MG63 (cell line): ENCODE measurements around the gene MYMX. TPM values are rescaled to one million over a fixed set of nuclear protein-coding genes. Genes with fewer than 3 reads are reported as not detected.

Experiments
- DNase-seq: peaks from one replicate; pipeline ENCODE4 v3.0.0-alpha.2; 2020
- H3K27me3 ChIP-seq: fragments of 250-450 bp; sonication (Bioruptor Pico); 2 replicates; pipeline ENCODE4 v1.5.1; 2020; ENCODE audit warnings: mild to moderate bottlenecking, moderate library complexity
- H3K36me3 ChIP-seq: fragments of 250-450 bp; sonication (Bioruptor Pico); 2 replicates; pipeline ENCODE4 v1.5.1; 2020; ENCODE audit warnings: mild to moderate bottlenecking, moderate library complexity
- H3K4me3 ChIP-seq: fragments of 250-450 bp; sonication (Bioruptor Pico); 2 replicates; pipeline ENCODE4 v1.5.1; 2020; ENCODE audit warnings: mild to moderate bottlenecking, moderate library complexity
- H3K9me3 ChIP-seq: fragments of 250-450 bp; sonication (Bioruptor Pico); 2 replicates; pipeline ENCODE4 v1.5.1; 2020; ENCODE audit warnings: mild to moderate bottlenecking, moderate library complexity
- total RNA-seq: library from RNA; depleted of rRNA; stranded (reverse); fragments of >200 nt; shearing (Covaris generic); gene quantifications from 2 replicates; pipeline ENCODE4 v1.2.3, GENCODE V29; 2014; ENCODE audit warnings: low replicate concordance

The MYMX gene
- total RNA-seq, 1 experiment from 2014 or later = not detected

- Histone ChIP-seq H3K36me3 (no peaks in the 10 kb centered on the region), H3K27me3 (no peaks in the 10 kb centered on the region), H3K4me3 (no peak overlapping the region), H3K9me3 (no peaks in the 10 kb centered on the region)
- DNase-seq = no peak
Measured at GRCh38 chr6:44202972-44203750, 13.6 kb upstream of the MYMX start.

- Histone ChIP-seq H3K9me3 (no peaks in the 10 kb centered on the region), H3K36me3 (no peaks in the 10 kb centered on the region), H3K4me3 (no peak overlapping the region), H3K27me3 (no peaks in the 10 kb centered on the region)
- DNase-seq = no peak
Measured at GRCh38 chr6:44203955-44204354, 12.8 kb upstream of the MYMX start.

- no peak for DNase-seq
- Histone ChIP-seq H3K9me3 (no peaks in the 10 kb centered on the region), H3K4me3 (no peak overlapping the region), H3K27me3 (no peaks in the 10 kb centered on the region), H3K36me3 (no peaks in the 10 kb centered on the region)
Measured at GRCh38 chr6:44207966-44208365, 8.8 kb upstream of the MYMX start.

DNA sequence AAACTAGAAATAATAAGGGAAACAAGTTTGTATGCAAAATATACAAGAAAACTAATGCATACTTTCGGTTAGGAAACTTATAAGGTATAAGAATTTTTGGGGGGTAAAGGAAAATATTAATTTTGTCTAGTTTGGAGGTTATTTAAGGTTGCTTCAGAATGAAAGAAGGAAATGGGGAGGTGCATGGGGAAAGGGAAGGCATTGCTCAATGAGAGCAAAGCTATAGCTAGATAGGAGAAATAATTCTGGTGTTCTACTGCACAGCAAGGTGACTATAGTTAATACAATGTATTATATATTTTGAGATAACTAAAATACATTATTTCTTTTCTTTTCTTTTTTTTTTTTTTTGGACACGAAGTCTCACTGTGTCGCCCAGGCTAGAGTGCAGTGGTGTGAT is 5.4 kb upstream of the MYMX start:
- Histone ChIP-seq H3K36me3 (no peaks in the 10 kb centered on the region), H3K9me3 (no peaks in the 10 kb centered on the region), H3K27me3 (no peaks in the 10 kb centered on the region), H3K4me3 (no peak overlapping the region)
- DNase-seq = no peak

- Histone ChIP-seq H3K27me3 (no peaks in the 10 kb centered on the region), H3K4me3 (no peak overlapping the region), H3K36me3 (no peaks in the 10 kb centered on the region), H3K9me3 (no peaks in the 10 kb centered on the region)
- no peak for DNase-seq
Measured at GRCh38 chr6:44214307-44214706, 2.4 kb upstream of the MYMX start.

DNA sequence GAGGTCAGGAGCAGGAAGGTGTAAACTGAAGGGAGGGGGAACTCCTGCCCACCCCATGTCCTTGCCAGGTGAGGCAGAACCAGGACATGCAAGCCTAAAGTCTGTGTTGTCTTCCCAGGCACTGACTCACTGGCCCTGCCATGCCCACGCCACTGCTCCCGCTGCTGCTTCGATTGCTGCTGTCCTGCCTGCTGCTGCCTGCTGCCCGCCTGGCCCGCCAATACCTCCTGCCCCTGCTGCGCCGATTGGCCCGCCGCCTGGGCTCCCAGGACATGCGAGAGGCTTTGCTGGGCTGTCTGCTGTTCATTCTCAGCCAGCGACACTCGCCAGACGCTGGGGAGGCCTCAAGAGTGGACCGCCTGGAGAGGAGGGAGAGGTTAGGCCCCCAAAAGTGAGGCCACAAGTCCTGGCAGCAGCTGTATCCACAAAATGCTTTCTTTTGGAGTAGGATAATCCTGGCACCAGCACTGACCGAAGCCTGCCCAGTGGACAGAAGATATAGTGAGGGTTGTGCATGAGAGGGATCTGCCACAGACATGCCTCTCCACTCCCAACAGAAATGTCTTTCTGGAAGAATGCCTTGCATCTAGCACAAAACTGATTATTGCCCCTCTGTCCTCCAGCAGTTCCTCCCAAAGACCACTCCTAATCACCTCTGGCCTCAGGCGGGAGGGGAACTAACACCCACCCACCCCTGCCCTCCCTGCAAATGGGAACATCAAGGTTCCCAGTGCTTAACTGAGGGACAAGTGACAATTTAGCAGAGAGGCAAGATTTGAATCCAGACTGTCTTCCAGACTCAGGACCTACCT is 812 bp downstream of the MYMX start:
- H3K27me3 ChIP-seq = no peaks in the 10 kb centered on the region
- no peak overlapping the region for H3K4me3 ChIP-seq
- no peaks in the 10 kb centered on the region for H3K36me3 ChIP-seq
- peak; percentile 100 for DNase-seq
- H3K9me3 ChIP-seq = no peaks in the 10 kb centered on the region

- Histone ChIP-seq H3K27me3 (no peaks in the 10 kb centered on the region), H3K9me3 (no peaks in the 10 kb centered on the region), H3K4me3 (no peak overlapping the region), H3K36me3 (no peaks in the 10 kb centered on the region)
- no peak for DNase-seq
Measured at GRCh38 chr6:44219053-44219814, 2.5 kb downstream of the MYMX start.

- H3K9me3 ChIP-seq = no peaks in the 10 kb centered on the region
- no peaks in the 10 kb centered on the region for H3K27me3 ChIP-seq
- H3K4me3 ChIP-seq = no peak overlapping the region
- no peaks in the 10 kb centered on the region for H3K36me3 ChIP-seq
- DNase-seq = no peak
Measured at GRCh38 chr6:44219815-44220784, 3.4 kb downstream of the MYMX start.

DNA sequence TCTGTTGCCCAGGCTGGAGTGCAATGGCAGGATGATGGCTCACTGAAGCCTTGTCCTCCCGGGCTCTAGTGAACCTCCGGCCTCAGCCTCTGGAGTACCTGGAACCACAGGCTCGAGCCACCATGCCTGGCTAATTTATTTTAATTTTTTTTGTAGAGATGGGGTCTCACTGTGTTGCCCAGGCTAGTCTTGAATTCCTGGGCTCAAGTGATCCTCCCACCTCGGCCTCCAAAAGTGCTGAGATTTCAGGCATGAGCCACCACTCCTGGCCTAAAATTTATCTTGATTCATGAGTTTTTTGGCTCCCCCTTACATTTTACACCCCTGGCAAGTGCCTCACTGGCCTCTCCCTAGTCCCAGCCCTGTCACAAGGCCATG is 4.2 kb downstream of the MYMX start:
- DNase-seq = no peak
- Histone ChIP-seq H3K36me3 (peaks cover 5% of the 10 kb centered on the region), H3K4me3 (no peak overlapping the region), H3K9me3 (no peaks in the 10 kb centered on the region), H3K27me3 (no peaks in the 10 kb centered on the region)

DNA sequence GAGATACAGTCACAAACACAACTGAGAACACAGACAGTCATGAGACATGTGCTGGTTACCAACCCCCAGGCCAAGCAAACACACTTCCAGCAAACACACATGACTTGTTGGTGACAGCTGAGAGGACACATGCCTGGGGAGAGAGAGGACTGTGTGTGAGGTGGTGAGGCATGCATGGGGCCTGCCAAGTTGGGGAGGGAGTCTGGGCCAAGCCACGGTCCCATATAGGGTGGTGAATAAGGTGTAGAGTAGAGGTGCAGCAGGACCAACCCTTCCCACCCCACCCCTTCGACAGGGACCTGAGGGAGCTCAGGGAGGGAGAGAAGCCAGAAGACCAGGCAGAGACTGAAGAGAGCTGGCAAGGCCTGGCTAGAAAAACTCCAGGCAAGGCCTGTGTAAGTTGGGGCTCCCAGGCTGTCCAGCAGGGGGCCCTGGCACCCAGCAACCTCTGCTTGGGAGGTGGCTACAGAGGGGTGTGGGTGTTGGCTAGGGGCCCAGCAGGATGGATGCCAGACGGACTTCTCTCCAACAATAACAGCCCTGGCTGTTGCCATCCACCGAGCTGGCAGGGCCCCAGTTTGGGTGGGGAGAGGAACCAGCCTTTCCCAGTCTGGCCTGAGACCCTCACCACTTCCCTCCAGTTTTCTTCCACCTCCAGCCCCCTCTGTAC is 4.7 kb downstream of the MYMX start:
- Histone ChIP-seq H3K4me3 (no peak overlapping the region), H3K36me3 (peaks cover 10% of the 10 kb centered on the region)

DNA sequence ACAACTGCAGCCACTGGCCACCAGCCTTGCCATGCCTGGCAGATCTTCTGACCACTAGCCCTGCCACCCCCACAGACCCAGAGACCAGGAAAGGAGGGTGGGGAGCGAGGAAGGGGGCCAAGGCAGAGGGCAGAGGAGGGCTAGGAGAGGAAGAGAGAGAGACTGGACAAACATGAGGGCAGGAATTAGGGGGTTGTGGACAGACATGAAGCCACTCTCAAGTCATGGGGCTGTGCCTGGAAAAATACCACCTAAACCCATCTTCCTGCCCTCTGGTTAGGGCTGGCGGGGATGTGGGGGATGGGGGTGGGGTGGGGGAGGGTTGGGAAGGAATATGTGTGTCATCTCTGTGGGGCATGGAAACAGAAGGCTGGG is 5.2 kb downstream of the MYMX start:
- no peaks in the 10 kb centered on the region for H3K9me3 ChIP-seq
- H3K4me3 ChIP-seq = no peak overlapping the region
- peaks cover 15% of the 10 kb centered on the region for H3K36me3 ChIP-seq
- no peak for DNase-seq
- H3K27me3 ChIP-seq = no peaks in the 10 kb centered on the region

More for the DNA sequence above, 4.7 kb downstream of the MYMX start:
- no peaks in the 10 kb centered on the region for H3K9me3 ChIP-seq
- H3K27me3 ChIP-seq = no peaks in the 10 kb centered on the region
- DNase-seq = peak; percentile 100

DNA sequence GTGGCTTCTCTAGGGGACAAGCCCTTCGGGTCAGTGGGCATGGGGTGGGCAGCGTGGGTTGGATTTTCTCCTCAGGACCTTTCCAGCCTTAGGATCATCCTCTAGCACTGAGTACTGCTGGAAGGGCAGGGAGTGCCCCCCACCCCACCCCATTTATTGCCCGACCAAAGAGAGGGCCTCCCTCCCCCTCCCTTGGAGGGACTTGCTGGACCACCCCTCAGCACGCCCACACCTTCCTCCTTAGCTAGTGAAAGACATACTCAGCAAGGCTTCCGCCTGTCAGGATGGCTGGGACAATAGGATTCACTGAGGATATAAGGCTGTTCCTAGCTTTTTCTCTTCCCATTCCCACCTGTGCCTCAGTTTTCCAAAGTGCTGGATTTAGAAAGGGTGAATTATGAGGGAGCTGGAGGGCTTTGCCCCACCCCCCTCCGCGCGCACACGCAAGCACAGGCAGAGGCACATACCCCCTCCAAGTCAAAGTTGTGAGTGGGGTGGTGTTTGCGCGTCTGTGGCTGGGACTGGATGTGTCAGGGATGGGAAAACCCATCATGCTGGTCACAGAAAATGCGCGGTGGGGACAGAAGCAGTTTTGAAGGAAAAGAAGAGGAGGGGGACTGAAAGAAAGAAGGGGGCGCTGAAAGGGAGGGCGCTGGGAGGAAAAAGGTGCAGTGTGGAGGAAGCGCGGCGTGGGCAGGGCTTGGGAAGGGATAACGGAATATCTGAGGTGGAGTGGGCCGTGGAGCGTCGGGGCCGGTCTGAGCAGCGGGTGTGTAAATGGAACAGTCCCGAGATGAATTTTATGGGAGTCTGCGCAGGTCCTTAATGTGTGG is 6.0 kb downstream of the MYMX start:
- H3K36me3 ChIP-seq = peaks cover 23% of the 10 kb centered on the region
- no peaks in the 10 kb centered on the region for H3K9me3 ChIP-seq
- no peaks in the 10 kb centered on the region for H3K27me3 ChIP-seq
- peak overlapping the region; percentile 60 for H3K4me3 ChIP-seq
- no peak for DNase-seq

GRCh38 chr6:44223319-44224028 is 6.7 kb downstream of the MYMX start, which contains the start of gene SLC29A1:
Gene SLC29A1, plus strand, starts transcription at chr6:44223595. Its CDS starts 3,719 bp downstream, at chr6:44227314.
- Histone ChIP-seq H3K36me3 (peaks cover 31% of the 10 kb centered on the region), H3K27me3 (no peaks in the 10 kb centered on the region), H3K9me3 (no peaks in the 10 kb centered on the region), H3K4me3 (peak within 1 kb of the TSS; percentile 60)
- DNase-seq = peak; percentile 98
